ENCODE data around the gene PRDM7.
A peak's percentile ranks its signal among the peaks of the same experiment; 100 is the strongest.

Gene PRDM7

GRCh38 chr16:90033387-90033786 lies 43.7 kb downstream of the PRDM7 start:
- Histone ChIP-seq H3K4me3 (ENCODE audit: low read depth, low read length) (no peak overlapping the region), H3K4me1 (ENCODE audit: control insufficient read depth, insufficient read depth, low read length) (no peaks in the 10 kb centered on the region), H3K27ac (ENCODE audit: low read depth, low read length) (no peak overlapping the region), H3K36me3 (ENCODE audit: control insufficient read depth, insufficient read depth, low read length) (peaks cover 67% of the 10 kb centered on the region), H3K9ac (ENCODE audit: low read length) (no peak overlapping the region), H3K27me3 (ENCODE audit: control insufficient read depth, insufficient read depth, low read length) (no peaks in the 10 kb centered on the region), H3K9me3 (ENCODE audit: control insufficient read depth, insufficient read depth, low read depth, low read length) (no peaks in the 10 kb centered on the region)

- Histone ChIP-seq H3K9me3 (ENCODE audit: control insufficient read depth, insufficient read depth, low read depth, low read length) (no peaks in the 10 kb centered on the region), H3K36me3 (ENCODE audit: control insufficient read depth, insufficient read depth, low read length) (peaks cover 61% of the 10 kb centered on the region), H3K27ac (ENCODE audit: low read depth, low read length) (no peak overlapping the region), H3K27me3 (ENCODE audit: control insufficient read depth, insufficient read depth, low read length) (no peaks in the 10 kb centered on the region), H3K9ac (ENCODE audit: low read length) (no peak overlapping the region), H3K4me1 (ENCODE audit: control insufficient read depth, insufficient read depth, low read length) (no peaks in the 10 kb centered on the region), H3K4me3 (ENCODE audit: low read depth, low read length) (no peak overlapping the region)
Observed at GRCh38 chr16:90032674-90033331, 44.3 kb downstream of the PRDM7 start.

- Histone ChIP-seq H3K9ac (ENCODE audit: low read length) (no peak overlapping the region), H3K27me3 (ENCODE audit: control insufficient read depth, insufficient read depth, low read length) (no peaks in the 10 kb centered on the region)
Observed at GRCh38 chr16:90031931-90032673, 45.0 kb downstream of the PRDM7 start.

GRCh38 chr16:90031186-90031930 lies 45.8 kb downstream of the PRDM7 start:
- Histone ChIP-seq H3K9me3 (ENCODE audit: control insufficient read depth, insufficient read depth, low read depth, low read length) (no peaks in the 10 kb centered on the region), H3K4me3 (ENCODE audit: low read depth, low read length) (no peak overlapping the region), H3K27me3 (ENCODE audit: control insufficient read depth, insufficient read depth, low read length) (no peaks in the 10 kb centered on the region), H3K9ac (ENCODE audit: low read length) (no peak overlapping the region), H3K4me1 (ENCODE audit: control insufficient read depth, insufficient read depth, low read length) (no peaks in the 10 kb centered on the region), H3K36me3 (ENCODE audit: control insufficient read depth, insufficient read depth, low read length) (peaks cover 47% of the 10 kb centered on the region), H3K27ac (ENCODE audit: low read depth, low read length) (no peak overlapping the region)

More at GRCh38 chr16:90031931-90032673, 45.0 kb downstream of the PRDM7 start:
- H3K27ac ChIP-seq (ENCODE audit: low read depth, low read length): no peak overlapping the region
- H3K4me1 ChIP-seq (ENCODE audit: control insufficient read depth, insufficient read depth, low read length): no peaks in the 10 kb centered on the region
- H3K9me3 ChIP-seq (ENCODE audit: control insufficient read depth, insufficient read depth, low read depth, low read length): no peaks in the 10 kb centered on the region
- peaks cover 54% of the 10 kb centered on the region for H3K36me3 ChIP-seq (ENCODE audit: control insufficient read depth, insufficient read depth, low read length)
- H3K4me3 ChIP-seq (ENCODE audit: low read depth, low read length): no peak overlapping the region

GRCh38 chr16:90028985-90029384 lies 48.1 kb downstream of the PRDM7 start:
- Histone ChIP-seq H3K9me3 (ENCODE audit: control insufficient read depth, insufficient read depth, low read depth, low read length) (no peaks in the 10 kb centered on the region), H3K4me3 (ENCODE audit: low read depth, low read length) (no peak overlapping the region), H3K9ac (ENCODE audit: low read length) (no peak overlapping the region), H3K36me3 (ENCODE audit: control insufficient read depth, insufficient read depth, low read length) (peaks cover 31% of the 10 kb centered on the region), H3K27ac (ENCODE audit: low read depth, low read length) (no peak overlapping the region), H3K27me3 (ENCODE audit: control insufficient read depth, insufficient read depth, low read length) (no peaks in the 10 kb centered on the region), H3K4me1 (ENCODE audit: control insufficient read depth, insufficient read depth, low read length) (no peaks in the 10 kb centered on the region)

GRCh38 chr16:90027611-90028010 lies 49.5 kb downstream of the PRDM7 start:
- Histone ChIP-seq H3K27ac (ENCODE audit: low read depth, low read length) (no peak overlapping the region), H3K36me3 (ENCODE audit: control insufficient read depth, insufficient read depth, low read length) (peaks cover 18% of the 10 kb centered on the region), H3K9ac (ENCODE audit: low read length) (no peak overlapping the region), H3K4me1 (ENCODE audit: control insufficient read depth, insufficient read depth, low read length) (peaks cover 6% of the 10 kb centered on the region), H3K4me3 (ENCODE audit: low read depth, low read length) (no peak overlapping the region), H3K27me3 (ENCODE audit: control insufficient read depth, insufficient read depth, low read length) (no peaks in the 10 kb centered on the region), H3K9me3 (ENCODE audit: control insufficient read depth, insufficient read depth, low read depth, low read length) (no peaks in the 10 kb centered on the region)

GRCh38 chr16:90026135-90026534 lies 51.0 kb downstream of the PRDM7 start:
- H3K4me3 ChIP-seq (ENCODE audit: low read depth, low read length): no peak overlapping the region
- H3K36me3 ChIP-seq (ENCODE audit: control insufficient read depth, insufficient read depth, low read length): peaks cover 3% of the 10 kb centered on the region
- H3K27ac ChIP-seq (ENCODE audit: low read depth, low read length): no peak overlapping the region
- H3K27me3 ChIP-seq (ENCODE audit: control insufficient read depth, insufficient read depth, low read length): no peaks in the 10 kb centered on the region
- peaks cover 17% of the 10 kb centered on the region for H3K4me1 ChIP-seq (ENCODE audit: control insufficient read depth, insufficient read depth, low read length)
- H3K9me3 ChIP-seq (ENCODE audit: control insufficient read depth, insufficient read depth, low read depth, low read length): no peaks in the 10 kb centered on the region
- no peak overlapping the region for H3K9ac ChIP-seq (ENCODE audit: low read length)

GRCh38 chr16:90023078-90023447 lies 54.1 kb downstream of the PRDM7 start:
- H3K27me3 ChIP-seq (ENCODE audit: control insufficient read depth, insufficient read depth, low read length): peaks cover 6% of the 10 kb centered on the region; the same call in 1 of the 2 replicates
- H3K9me3 ChIP-seq (ENCODE audit: control insufficient read depth, insufficient read depth, low read depth, low read length): no peaks in the 10 kb centered on the region
- H3K4me1 ChIP-seq (ENCODE audit: control insufficient read depth, insufficient read depth, low read length): peaks cover 30% of the 10 kb centered on the region
- peak overlapping the region; percentile 71 for H3K9ac ChIP-seq (ENCODE audit: low read length)
- peak overlapping the region; percentile 65 for H3K4me3 ChIP-seq (ENCODE audit: low read depth, low read length)
- H3K36me3 ChIP-seq (ENCODE audit: control insufficient read depth, insufficient read depth, low read length): no peaks in the 10 kb centered on the region
- peak overlapping the region; percentile 48; the same call in 1 of the 2 replicates for H3K27ac ChIP-seq (ENCODE audit: low read depth, low read length)

- Histone ChIP-seq H3K4me3 (ENCODE audit: low read depth, low read length) (peak overlapping the region; percentile 65), H3K27ac (ENCODE audit: low read depth, low read length) (peak overlapping the region; percentile 72; the same call in 1 of the 2 replicates), H3K4me1 (ENCODE audit: control insufficient read depth, insufficient read depth, low read length) (peaks cover 30% of the 10 kb centered on the region), H3K27me3 (ENCODE audit: control insufficient read depth, insufficient read depth, low read length) (peaks cover 11% of the 10 kb centered on the region; the same call in 1 of the 2 replicates), H3K9ac (ENCODE audit: low read length) (peak overlapping the region; percentile 74), H3K9me3 (ENCODE audit: control insufficient read depth, insufficient read depth, low read depth, low read length) (no peaks in the 10 kb centered on the region), H3K36me3 (ENCODE audit: control insufficient read depth, insufficient read depth, low read length) (no peaks in the 10 kb centered on the region)
Observed at GRCh38 chr16:90022209-90023077, 54.7 kb downstream of the PRDM7 start.

- H3K4me1 ChIP-seq (ENCODE audit: control insufficient read depth, insufficient read depth, low read length): peaks cover 30% of the 10 kb centered on the region
- peak overlapping the region; percentile 90 for H3K9ac ChIP-seq (ENCODE audit: low read length)
- no peaks in the 10 kb centered on the region for H3K9me3 ChIP-seq (ENCODE audit: control insufficient read depth, insufficient read depth, low read depth, low read length)
- peaks cover 11% of the 10 kb centered on the region; the same call in 1 of the 2 replicates for H3K27me3 ChIP-seq (ENCODE audit: control insufficient read depth, insufficient read depth, low read length)
- peaks cover 3% of the 10 kb centered on the region; the same call in 1 of the 2 replicates for H3K36me3 ChIP-seq (ENCODE audit: control insufficient read depth, insufficient read depth, low read length)
- peak overlapping the region; percentile 69 for H3K4me3 ChIP-seq (ENCODE audit: low read depth, low read length)
- H3K27ac ChIP-seq (ENCODE audit: low read depth, low read length): peak overlapping the region; percentile 75; the same call in 1 of the 2 replicates
Observed at GRCh38 chr16:90020838-90021382, 56.2 kb downstream of the PRDM7 start.
